Skin epidermis (tissue), 12 donors: Measurements from ENCODE around the gene BICD2.

Experiments
- H3K27ac ChIP-seq, 21 experiments: fragments of 200-600 bp; sonication (generic) in 11 of 21; one replicate each; pipeline ENCODE4 v1.5.0; 2020; ENCODE audit warnings: mild to moderate bottlenecking in 3 of 21, inconsistent platforms in 2 of 21, moderate library complexity in 2 of 21
- H3K4me3 ChIP-seq, 7 experiments: fragments of 200-600 bp; sonication (generic) in 2 of 7; one replicate each; pipeline ENCODE4 v1.5.0; 2020; ENCODE audit warnings: inconsistent platforms in 2 of 7, mild to moderate bottlenecking in 2 of 7, moderate library complexity in 1 of 7

The BICD2 gene

GRCh38 chr9:92735636-92736562 is 28.7 kb downstream of the BICD2 start:
- Histone ChIP-seq H3K4me3 (no peak overlapping the region), H3K27ac (peak overlapping the region in 9 of 21 experiments; percentile 10 to 82 (median 43))

DNA sequence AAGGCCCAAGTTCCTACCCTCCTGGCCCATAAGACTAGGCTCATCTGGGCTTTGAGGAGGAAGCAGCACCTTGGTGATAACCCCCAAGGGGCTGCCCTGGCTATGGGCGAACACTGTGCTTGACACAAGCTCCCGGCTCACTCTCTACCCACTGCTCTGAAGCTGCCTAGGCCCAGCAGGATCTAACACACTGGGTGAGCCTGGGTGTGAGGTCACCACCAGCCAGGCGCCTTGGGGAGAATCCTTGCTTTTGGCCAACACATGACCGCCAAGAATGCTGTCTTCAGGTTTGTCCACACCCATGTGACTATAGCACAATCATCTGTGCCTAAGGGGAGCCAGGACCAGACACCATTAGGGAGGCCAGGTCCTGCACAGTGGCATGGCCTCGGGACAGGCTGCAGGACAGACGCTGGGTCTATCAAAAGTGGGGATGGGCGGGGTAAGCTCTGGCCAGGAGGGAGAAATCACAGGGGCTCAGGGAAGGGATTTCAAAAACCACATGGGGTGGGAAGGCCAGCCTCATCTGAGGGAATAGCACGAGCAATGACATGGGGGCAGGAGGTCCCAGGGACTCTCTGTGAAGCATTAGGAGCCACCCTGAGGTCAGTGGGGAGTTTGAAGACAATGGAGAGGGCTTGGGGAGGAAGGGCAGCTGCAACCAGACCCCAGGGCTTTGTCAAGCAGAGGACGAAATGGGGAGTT is 29.6 kb downstream of the BICD2 start:
- peak overlapping the region in 7 of 21 experiments; percentile 10 to 82 (median 40) for H3K27ac ChIP-seq
- no peak overlapping the region for H3K4me3 ChIP-seq

GRCh38 chr9:92730897-92731296 is 33.7 kb downstream of the BICD2 start:
- Histone ChIP-seq H3K4me3 (no peak overlapping the region), H3K27ac (no peak overlapping the region)

- Histone ChIP-seq H3K27ac (peak overlapping the region in 3 of 21 experiments; percentile 11 to 40 (median 29)), H3K4me3 (no peak overlapping the region)
Measured at GRCh38 chr9:92729735-92730155, 34.9 kb downstream of the BICD2 start.

- peak overlapping the region in 6 of 21 experiments; percentile 14 to 63 (median 32) for H3K27ac ChIP-seq
- H3K4me3 ChIP-seq, result no peak overlapping the region
Measured at GRCh38 chr9:92728831-92729734, 35.5 kb downstream of the BICD2 start.

GRCh38 chr9:92727716-92728700 is 36.6 kb downstream of the BICD2 start:
- Histone ChIP-seq H3K4me3 (no peak overlapping the region), H3K27ac (peak overlapping the region in 7 of 21 experiments; percentile 0 to 63 (median 23))

- Histone ChIP-seq H3K27ac (peak overlapping the region in 9 of 21 experiments; percentile 0 to 90 (median 20)), H3K4me3 (no peak overlapping the region)
Measured at GRCh38 chr9:92726971-92727715, 37.5 kb downstream of the BICD2 start.

DNA sequence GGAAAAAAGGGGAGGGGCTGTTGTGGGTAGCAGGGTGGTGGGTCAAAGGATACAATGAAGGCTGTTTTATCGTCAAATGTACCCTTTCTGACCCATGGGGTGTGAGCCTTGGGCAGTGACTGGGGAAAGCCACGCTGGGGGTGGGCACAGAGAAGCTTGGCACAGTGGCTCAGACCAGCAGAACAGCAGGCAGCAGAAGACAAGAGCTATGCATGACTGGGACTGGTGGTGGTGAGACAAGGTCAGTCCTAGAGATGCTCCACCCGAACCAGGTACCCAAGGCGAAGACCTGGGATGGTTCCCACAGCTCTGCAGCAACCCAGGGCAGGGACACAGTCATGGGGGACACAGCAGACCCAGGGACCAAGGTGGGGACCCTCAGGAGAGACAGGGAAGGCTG is 38.3 kb downstream of the BICD2 start:
- H3K4me3 ChIP-seq, result no peak overlapping the region
- peak overlapping the region in 10 of 21 experiments; percentile 0 to 90 (median 26) for H3K27ac ChIP-seq

DNA sequence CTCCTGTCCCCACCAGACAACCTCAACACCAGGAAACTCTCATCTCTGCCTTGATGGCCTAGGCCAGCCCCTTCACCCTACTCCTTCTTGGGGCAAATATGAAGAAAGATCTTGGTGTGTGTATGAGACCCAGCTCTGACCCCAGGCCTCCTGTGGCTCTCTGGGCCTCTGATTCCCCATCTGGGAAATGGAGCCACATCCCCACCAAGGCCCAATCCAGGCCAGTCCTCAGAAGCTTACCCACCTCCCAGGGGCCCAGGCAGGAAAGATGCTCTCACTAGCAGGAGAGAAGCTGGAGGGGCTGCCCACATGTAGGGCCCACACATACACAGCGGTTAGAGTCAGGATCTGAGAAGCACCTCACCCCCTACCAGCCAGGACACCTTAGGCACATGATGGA is 38.9 kb downstream of the BICD2 start:
- Histone ChIP-seq H3K27ac (peak overlapping the region in 10 of 21 experiments; percentile 3 to 90 (median 67)), H3K4me3 (no peak overlapping the region)

DNA sequence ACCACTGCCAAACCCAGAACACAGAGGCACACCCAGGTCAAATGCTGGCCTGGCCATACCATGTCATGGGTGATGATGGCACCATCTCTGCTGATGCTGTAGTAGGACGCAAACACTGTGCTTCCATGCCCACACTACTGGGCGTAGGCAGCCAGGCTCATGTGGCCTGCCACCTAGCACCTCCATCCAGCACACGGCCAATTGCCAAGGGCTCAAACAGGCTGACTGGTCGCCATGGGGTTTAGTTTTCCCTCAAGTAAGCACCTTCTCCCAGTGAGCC is 39.4 kb downstream of the BICD2 start:
- H3K27ac ChIP-seq, result peak overlapping the region in 12 of 21 experiments; percentile 32 to 90 (median 71)
- H3K4me3 ChIP-seq, result no peak overlapping the region

GRCh38 chr9:92724528-92725265 is 39.9 kb downstream of the BICD2 start:
- Histone ChIP-seq H3K4me3 (no peak overlapping the region), H3K27ac (peak overlapping the region in 17 of 21 experiments; percentile 2 to 90 (median 67))

- peak overlapping the region in 20 of 21 experiments; percentile 6 to 90 (median 68) for H3K27ac ChIP-seq
- no peak overlapping the region for H3K4me3 ChIP-seq
Measured at GRCh38 chr9:92723801-92724323, 40.8 kb downstream of the BICD2 start.

GRCh38 chr9:92723299-92723625 is 41.4 kb downstream of the BICD2 start:
- Histone ChIP-seq H3K4me3 (no peak overlapping the region), H3K27ac (peak overlapping the region in 20 of 21 experiments; percentile 6 to 90 (median 68))

DNA sequence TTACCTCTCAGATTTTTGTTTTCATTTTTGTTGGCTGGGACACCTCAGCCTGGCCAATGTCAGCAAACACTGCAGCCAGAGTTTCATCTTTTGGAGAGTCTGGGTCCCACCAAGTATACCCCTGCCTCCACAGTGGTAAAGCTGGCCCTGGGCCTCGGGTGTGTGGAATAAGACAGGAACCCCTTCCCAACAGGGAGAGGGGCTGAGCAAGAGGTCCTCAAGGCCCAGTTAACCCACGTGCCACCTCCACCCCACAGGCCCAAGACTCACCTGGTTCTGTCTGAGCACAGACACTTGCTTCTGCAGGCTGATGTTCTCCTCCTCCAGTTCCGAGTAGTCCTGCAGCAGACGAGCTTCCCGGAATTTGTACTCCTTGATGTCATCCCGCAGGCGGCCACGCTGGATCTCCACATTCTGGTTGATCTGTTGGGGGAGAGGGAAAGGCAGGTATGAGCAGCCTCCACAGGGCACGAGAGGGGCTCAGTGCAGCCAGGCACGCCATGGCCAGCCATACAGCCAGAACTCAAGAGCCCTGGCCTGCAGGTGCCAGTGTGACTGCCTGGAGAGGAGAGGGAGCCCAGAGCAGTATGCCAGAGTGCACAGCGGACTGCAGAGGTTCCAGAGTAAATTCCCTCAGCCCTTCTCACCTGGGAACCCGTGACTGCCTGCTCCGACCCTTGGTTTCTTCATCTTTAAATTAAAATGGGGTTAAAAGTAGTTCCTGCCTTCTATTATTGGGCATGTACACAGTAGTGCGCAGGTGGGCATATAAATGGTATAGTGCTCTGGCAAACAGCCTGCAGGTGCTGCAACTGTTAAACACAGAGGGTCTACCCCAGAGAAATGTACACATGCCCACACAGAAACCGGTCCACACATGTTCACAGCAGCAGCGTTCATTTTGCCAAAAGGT is 42.0 kb downstream of the BICD2 start:
- peak overlapping the region in 19 of 21 experiments; percentile 6 to 90 (median 65) for H3K27ac ChIP-seq
- H3K4me3 ChIP-seq, result no peak overlapping the region

DNA sequence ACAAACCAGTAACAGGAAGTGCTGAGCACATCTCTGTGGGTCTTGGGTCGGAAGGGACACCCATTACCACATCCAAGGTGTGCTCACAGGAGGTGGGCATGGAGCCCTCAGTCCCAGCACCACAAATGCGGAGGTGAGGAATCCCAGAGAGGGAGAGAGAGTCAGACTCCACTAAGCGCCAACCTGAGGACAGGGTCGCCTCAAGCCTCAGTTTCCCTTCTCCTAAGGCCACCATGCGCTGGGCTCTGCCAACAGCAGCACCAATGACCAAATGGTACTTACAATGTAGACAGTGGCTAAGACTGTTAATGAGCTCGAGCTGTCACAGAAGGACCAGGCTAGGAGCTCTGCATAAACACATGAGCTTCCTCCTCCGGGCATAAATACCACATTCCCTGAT is 43.1 kb downstream of the BICD2 start:
- H3K4me3 ChIP-seq, result no peak overlapping the region
- H3K27ac ChIP-seq, result peak overlapping the region in 10 of 21 experiments; percentile 6 to 83 (median 60)
